Measurements from ENCODE around the gene RBBP5. TPM values are rescaled to one million over a fixed set of nuclear protein-coding genes. Genes with fewer than 3 reads are reported as not detected.

Gene RBBP5
- total RNA-seq, 1 donor from 2014 or later: 19.2 TPM

GRCh38 chr1:205058853-205059252 lies 62.9 kb downstream of the RBBP5 start:
- Mint-ChIP-seq H3K36me3 (ENCODE audit: low read depth) (no peaks in the 10 kb centered on the region), H3K27me3 (ENCODE audit: low read depth) (no peaks in the 10 kb centered on the region), H3K9me3 (no peaks in the 10 kb centered on the region), H3K27ac (no peak overlapping the region), H3K4me3 (ENCODE audit: low read depth) (no peak overlapping the region), H3K4me1 (ENCODE audit: low read depth) (no peaks in the 10 kb centered on the region)
- intact Hi-C loops (cut with micrococcal nuclease): no loop called here
- no peak for DNase-seq (ENCODE audit: low spot score)

- no peak for DNase-seq (ENCODE audit: low spot score)
- intact Hi-C loops (cut with micrococcal nuclease): no loop called here
- Mint-ChIP-seq H3K27me3 (ENCODE audit: low read depth) (no peaks in the 10 kb centered on the region), H3K9me3 (no peaks in the 10 kb centered on the region), H3K4me3 (ENCODE audit: low read depth) (no peak overlapping the region), H3K27ac (no peak overlapping the region), H3K4me1 (ENCODE audit: low read depth) (no peaks in the 10 kb centered on the region), H3K36me3 (ENCODE audit: low read depth) (no peaks in the 10 kb centered on the region)
These were observed 63.8 kb downstream of the RBBP5 start for GRCh38 chr1:205057808-205058575.

DNA sequence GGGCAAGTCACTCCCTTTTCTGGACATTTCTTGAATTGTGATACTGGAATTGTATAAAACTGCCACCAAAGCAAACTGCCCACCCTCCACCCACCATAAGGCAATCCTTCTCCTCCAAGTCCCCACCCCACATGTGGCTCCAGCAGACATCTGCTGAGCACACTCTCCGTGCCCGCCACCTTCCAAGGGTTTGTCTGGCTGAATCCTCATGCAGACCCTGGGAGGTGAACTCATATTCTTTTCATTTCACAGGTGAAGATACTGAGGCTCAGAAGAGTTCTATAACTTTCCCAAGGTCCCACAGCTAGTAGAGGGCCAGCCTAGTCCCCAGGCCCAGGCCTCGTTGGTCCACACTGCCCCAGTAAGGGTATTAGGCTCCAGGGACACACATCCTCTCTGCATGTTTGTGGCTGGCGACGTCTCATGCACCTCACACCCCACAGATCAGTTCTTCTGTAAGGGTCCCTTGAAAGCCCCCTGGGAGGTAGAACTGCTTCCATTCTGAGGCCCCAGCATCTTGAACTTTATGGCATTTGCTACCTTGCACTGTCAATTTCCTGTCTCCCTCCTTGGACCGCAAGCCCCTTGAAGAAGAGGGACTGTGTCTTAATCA lies 64.7 kb downstream of the RBBP5 start:
- no peak for DNase-seq (ENCODE audit: low spot score)
- Mint-ChIP-seq H3K27me3 (ENCODE audit: low read depth) (no peaks in the 10 kb centered on the region), H3K36me3 (ENCODE audit: low read depth) (no peaks in the 10 kb centered on the region), H3K27ac (no peak overlapping the region), H3K4me1 (ENCODE audit: low read depth) (no peaks in the 10 kb centered on the region), H3K4me3 (ENCODE audit: low read depth) (no peak overlapping the region), H3K9me3 (no peaks in the 10 kb centered on the region)
- intact Hi-C loops (cut with micrococcal nuclease): no loop called here

- Mint-ChIP-seq H3K4me3 (ENCODE audit: low read depth) (no peak overlapping the region), H3K36me3 (ENCODE audit: low read depth) (no peaks in the 10 kb centered on the region), H3K27me3 (ENCODE audit: low read depth) (no peaks in the 10 kb centered on the region), H3K27ac (no peak overlapping the region), H3K9me3 (no peaks in the 10 kb centered on the region), H3K4me1 (ENCODE audit: low read depth) (no peaks in the 10 kb centered on the region)
- intact Hi-C loops (cut with micrococcal nuclease): no loop called here
- no peak for DNase-seq (ENCODE audit: low spot score)
These were observed 65.6 kb downstream of the RBBP5 start for GRCh38 chr1:205056188-205056611.

GRCh38 chr1:205054013-205054412 lies 67.8 kb downstream of the RBBP5 start:
- intact Hi-C loops (cut with micrococcal nuclease): no loop called here
- Mint-ChIP-seq H3K27me3 (ENCODE audit: low read depth) (no peaks in the 10 kb centered on the region), H3K36me3 (ENCODE audit: low read depth) (no peaks in the 10 kb centered on the region), H3K9me3 (no peaks in the 10 kb centered on the region), H3K4me1 (ENCODE audit: low read depth) (no peaks in the 10 kb centered on the region), H3K4me3 (ENCODE audit: low read depth) (no peak overlapping the region), H3K27ac (no peak overlapping the region)
- no peak for DNase-seq (ENCODE audit: low spot score)

DNA sequence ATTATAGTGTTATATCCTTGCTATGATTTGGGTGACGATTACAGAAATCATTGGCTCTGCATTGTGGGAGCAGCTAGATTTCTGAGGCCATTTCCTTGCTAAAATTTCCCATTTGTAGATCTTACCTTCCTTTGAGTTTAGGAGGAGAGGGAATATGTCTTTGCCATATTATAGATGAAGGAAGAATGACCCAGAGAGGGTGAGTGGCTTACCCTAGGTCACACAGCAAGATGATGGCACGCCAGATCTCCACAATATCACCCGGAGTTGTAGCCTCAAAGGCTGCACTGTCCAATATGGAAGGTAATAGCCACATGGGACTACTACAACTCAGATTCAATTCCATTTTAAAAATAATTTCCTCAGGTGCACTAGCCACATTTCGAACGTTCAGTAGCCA lies 68.5 kb downstream of the RBBP5 start:
- intact Hi-C loops (cut with micrococcal nuclease): no loop called here
- Mint-ChIP-seq H3K27ac (no peak overlapping the region), H3K4me3 (ENCODE audit: low read depth) (no peak overlapping the region), H3K27me3 (ENCODE audit: low read depth) (no peaks in the 10 kb centered on the region), H3K9me3 (no peaks in the 10 kb centered on the region), H3K36me3 (ENCODE audit: low read depth) (no peaks in the 10 kb centered on the region), H3K4me1 (ENCODE audit: low read depth) (no peaks in the 10 kb centered on the region)
- DNase-seq (ENCODE audit: low spot score): no peak

- Mint-ChIP-seq H3K27me3 (ENCODE audit: low read depth) (no peaks in the 10 kb centered on the region), H3K4me1 (ENCODE audit: low read depth) (no peaks in the 10 kb centered on the region), H3K4me3 (ENCODE audit: low read depth) (no peak overlapping the region), H3K9me3 (no peaks in the 10 kb centered on the region), H3K36me3 (ENCODE audit: low read depth) (no peaks in the 10 kb centered on the region), H3K27ac (no peak overlapping the region)
- DNase-seq (ENCODE audit: low spot score): no peak
- intact Hi-C loops (cut with micrococcal nuclease): no loop called here
These were observed 69.1 kb downstream of the RBBP5 start for GRCh38 chr1:205052690-205053089.

DNA sequence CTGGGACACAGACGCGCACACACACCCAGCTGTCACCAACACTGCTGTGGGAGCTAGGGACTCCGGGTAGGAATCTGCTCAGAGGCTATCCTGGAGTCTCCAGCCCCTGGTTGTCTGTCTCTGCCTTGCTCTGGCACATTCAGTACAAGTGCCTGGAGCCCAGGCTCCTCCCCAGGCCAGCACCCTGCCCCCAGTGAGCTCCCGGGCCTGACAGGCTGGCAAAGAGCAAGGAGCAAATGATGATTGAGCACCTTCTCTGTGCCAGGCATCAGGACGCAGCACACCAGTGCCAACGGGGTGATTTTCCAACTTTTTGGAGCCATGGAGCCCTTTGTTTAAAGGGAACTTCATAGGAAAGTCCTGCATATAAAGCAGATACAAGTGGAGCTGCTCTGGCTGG lies 72.3 kb downstream of the RBBP5 start:
- no peak overlapping the region for H3K4me3 Mint-ChIP-seq (ENCODE audit: low read depth)
- no peaks in the 10 kb centered on the region for H3K4me1 Mint-ChIP-seq (ENCODE audit: low read depth)
- intact Hi-C loops (cut with micrococcal nuclease): no loop called here
- H3K36me3 Mint-ChIP-seq (ENCODE audit: low read depth): no peaks in the 10 kb centered on the region
- H3K9me3 Mint-ChIP-seq: no peaks in the 10 kb centered on the region
- no peak for DNase-seq (ENCODE audit: low spot score)
- H3K27ac Mint-ChIP-seq: no peak overlapping the region
- peaks cover 15% of the 10 kb centered on the region for H3K27me3 Mint-ChIP-seq (ENCODE audit: low read depth)

- Mint-ChIP-seq H3K36me3 (ENCODE audit: low read depth) (no peaks in the 10 kb centered on the region), H3K9me3 (no peaks in the 10 kb centered on the region), H3K4me3 (ENCODE audit: low read depth) (no peak overlapping the region), H3K27ac (no peak overlapping the region), H3K27me3 (ENCODE audit: low read depth) (peaks cover 23% of the 10 kb centered on the region), H3K4me1 (ENCODE audit: low read depth) (no peaks in the 10 kb centered on the region)
- intact Hi-C loops (cut with micrococcal nuclease): no loop called here
- no peak for DNase-seq (ENCODE audit: low spot score)
These were observed 73.4 kb downstream of the RBBP5 start for GRCh38 chr1:205048382-205048781.

GRCh38 chr1:205047764-205048231 lies 74.0 kb downstream of the RBBP5 start:
- peaks cover 23% of the 10 kb centered on the region for H3K27me3 Mint-ChIP-seq (ENCODE audit: low read depth)
- DNase-seq (ENCODE audit: low spot score): no peak
- H3K4me1 Mint-ChIP-seq (ENCODE audit: low read depth): no peaks in the 10 kb centered on the region
- no peaks in the 10 kb centered on the region for H3K9me3 Mint-ChIP-seq
- intact Hi-C loops (cut with micrococcal nuclease): no loop called here
- H3K36me3 Mint-ChIP-seq (ENCODE audit: low read depth): no peaks in the 10 kb centered on the region
- H3K27ac Mint-ChIP-seq: no peak overlapping the region
- no peak overlapping the region for H3K4me3 Mint-ChIP-seq (ENCODE audit: low read depth)

GRCh38 chr1:205046870-205047269 lies 74.9 kb downstream of the RBBP5 start:
- H3K9me3 Mint-ChIP-seq: no peaks in the 10 kb centered on the region
- peaks cover 33% of the 10 kb centered on the region for H3K27me3 Mint-ChIP-seq (ENCODE audit: low read depth)
- no peak overlapping the region for H3K4me3 Mint-ChIP-seq (ENCODE audit: low read depth)
- H3K36me3 Mint-ChIP-seq (ENCODE audit: low read depth): no peaks in the 10 kb centered on the region
- H3K4me1 Mint-ChIP-seq (ENCODE audit: low read depth): no peaks in the 10 kb centered on the region
- intact Hi-C loops (cut with micrococcal nuclease): no loop called here
- no peak for DNase-seq (ENCODE audit: low spot score)
- H3K27ac Mint-ChIP-seq: no peak overlapping the region

- H3K36me3 Mint-ChIP-seq (ENCODE audit: low read depth): no peaks in the 10 kb centered on the region
- no peak for DNase-seq (ENCODE audit: low spot score)
- peaks cover 42% of the 10 kb centered on the region for H3K27me3 Mint-ChIP-seq (ENCODE audit: low read depth)
- intact Hi-C loops (cut with micrococcal nuclease): no loop called here
- H3K4me1 Mint-ChIP-seq (ENCODE audit: low read depth): no peaks in the 10 kb centered on the region
- H3K9me3 Mint-ChIP-seq: no peaks in the 10 kb centered on the region
- no peak overlapping the region for H3K27ac Mint-ChIP-seq
- no peak overlapping the region for H3K4me3 Mint-ChIP-seq (ENCODE audit: low read depth)
These were observed 76.6 kb downstream of the RBBP5 start for GRCh38 chr1:205045146-205045545.

DNA sequence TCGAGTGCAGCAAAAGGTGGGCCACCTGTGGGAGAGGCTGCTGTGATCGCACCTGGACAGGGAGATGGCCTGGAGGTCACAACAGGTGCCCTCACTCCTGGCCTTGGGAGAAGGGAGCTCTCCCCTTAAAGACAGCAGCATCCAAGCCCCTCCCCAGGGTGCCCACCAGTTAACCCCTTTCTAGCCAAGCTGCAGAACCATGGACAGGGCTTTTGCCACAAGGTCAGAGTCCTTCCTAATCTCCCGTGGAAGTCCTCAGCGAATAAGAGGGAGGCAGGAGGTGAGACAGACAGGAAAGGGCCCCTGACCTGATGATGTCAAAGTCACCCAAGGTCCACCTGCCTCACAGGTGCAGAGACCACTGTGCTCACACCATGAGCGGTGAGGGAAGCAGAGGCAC lies 77.0 kb downstream of the RBBP5 start:
- Mint-ChIP-seq H3K4me1 (ENCODE audit: low read depth) (no peaks in the 10 kb centered on the region), H3K27ac (no peak overlapping the region), H3K4me3 (ENCODE audit: low read depth) (no peak overlapping the region), H3K36me3 (ENCODE audit: low read depth) (no peaks in the 10 kb centered on the region), H3K9me3 (no peaks in the 10 kb centered on the region), H3K27me3 (ENCODE audit: low read depth) (peaks cover 46% of the 10 kb centered on the region)
- DNase-seq (ENCODE audit: low spot score): no peak
- intact Hi-C loops (cut with micrococcal nuclease): no loop called here

Measured in activated T-helper 2 cell treated with anti-CD3 and anti-CD28 coated beads, Interferon-gamma antibody, Interleukin-2, Interleukin-4, amounts not matched to agents 10 μg/mL and 5 μg/mL and 100 μg/mL, durations not matched to agents 14 hours and 24 hours and 36 hours (primary cell).